GM18870 (cell line): ENCODE measurements around the gene ELAVL3.
"Not testable (repeated sequence)": the region's sequence is repeated elsewhere in the genome, so short reads cannot be mapped to it uniquely, and the experiment has no call there.

ENCODE experiments used
- ATAC-seq: cut with Tn5 transposase; IDR thresholded peaks from one replicate; pipeline ENCODE4 v1.9.1; 2021; ENCODE audit warnings: moderate library complexity; ENCODE audit not compliant: unreplicated experiment

ELAVL3 gene

DNA sequence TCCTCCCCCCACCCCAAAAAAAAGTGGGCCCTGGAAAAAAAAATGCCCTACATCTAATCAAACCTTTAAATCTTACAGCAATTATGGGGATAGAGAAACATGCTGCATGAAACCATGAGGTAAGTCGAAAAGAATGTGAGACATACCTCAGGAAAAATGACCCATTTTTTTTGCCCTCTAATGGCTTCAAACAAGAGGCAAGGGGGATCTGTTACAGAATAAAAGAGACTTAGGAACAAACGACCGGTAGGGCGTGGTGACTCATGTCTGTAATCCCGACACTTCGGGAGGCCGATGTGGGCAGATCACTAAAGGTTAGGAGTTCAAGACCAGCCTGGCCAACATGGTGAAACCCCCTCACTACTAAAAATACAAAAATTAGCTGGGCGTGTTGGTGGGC is 70.2 kb downstream of the ELAVL3 start:
- ATAC-seq, result no peak

- no peak for ATAC-seq
Measured at GRCh38 chr19:11408591-11408990, 72.3 kb downstream of the ELAVL3 start.

DNA sequence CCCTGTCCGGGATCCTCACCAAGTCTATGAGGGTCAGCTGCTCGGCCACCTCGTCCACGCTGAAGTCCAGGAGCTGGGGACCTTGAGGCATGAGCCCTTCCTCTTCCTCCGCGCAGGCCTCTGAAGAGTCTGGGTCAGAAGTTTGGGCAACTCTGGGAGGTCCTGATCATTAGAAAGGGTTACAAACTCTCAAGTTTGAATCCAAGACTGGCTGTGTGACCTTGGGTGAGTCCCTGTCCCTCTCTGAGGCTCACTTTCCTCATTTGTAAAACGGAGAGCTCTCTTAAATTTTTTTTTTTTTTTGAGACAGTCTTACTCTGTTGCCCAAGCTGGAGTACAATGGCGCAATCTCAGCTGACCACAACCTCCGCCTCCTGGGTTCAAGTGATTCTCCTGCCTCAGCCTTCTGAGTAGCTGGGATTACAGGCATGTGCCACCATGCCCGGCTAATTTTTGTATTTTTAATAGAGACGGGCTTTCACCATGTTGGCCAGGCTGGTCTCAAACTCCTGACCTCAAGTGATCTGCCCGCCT is 74.1 kb downstream of the ELAVL3 start:
- ATAC-seq, result not testable (repeated sequence)

- no peak for ATAC-seq
Measured at GRCh38 chr19:11405846-11406643, 74.8 kb downstream of the ELAVL3 start.

- no peak for ATAC-seq
Measured at GRCh38 chr19:11404588-11405222, 76.1 kb downstream of the ELAVL3 start.

DNA sequence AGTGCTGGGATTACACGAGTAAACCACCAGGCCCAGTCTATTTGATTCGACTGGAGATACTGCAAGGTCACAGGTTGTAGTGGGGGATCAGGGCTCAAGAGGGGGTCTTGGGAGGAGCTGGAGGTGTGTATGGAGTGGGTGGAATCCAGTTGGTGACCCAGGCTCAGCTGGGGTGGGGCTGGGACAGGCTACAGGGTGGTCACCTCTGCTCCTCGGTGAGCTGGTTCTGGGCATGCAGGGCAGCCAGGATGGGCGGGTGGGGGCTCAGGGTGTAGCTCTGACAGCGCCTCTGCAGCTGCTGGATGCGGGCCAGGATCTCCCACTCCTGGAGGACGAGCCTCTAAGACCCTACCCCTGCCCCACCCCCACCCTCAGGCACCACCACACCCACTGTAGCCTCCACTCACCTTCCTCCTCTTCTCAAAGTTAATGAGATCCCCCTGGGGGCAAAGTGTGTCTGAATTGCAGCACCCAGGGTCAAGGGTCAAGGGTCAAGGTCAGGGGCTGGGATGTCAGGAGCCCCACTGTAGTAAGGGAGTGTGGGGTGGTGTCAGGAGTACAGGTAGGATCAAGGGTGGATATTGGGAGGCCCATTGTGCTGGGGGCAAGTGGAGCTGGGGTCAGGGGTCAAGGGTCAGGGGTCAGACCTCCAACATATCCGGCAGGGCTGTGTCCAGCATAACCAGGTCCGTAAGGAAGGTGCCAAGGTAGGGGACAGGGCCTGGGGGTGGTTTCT is 78.9 kb downstream of the ELAVL3 start:
- no peak for ATAC-seq
